ENCODE measurements around the gene RAI14.

DNA sequence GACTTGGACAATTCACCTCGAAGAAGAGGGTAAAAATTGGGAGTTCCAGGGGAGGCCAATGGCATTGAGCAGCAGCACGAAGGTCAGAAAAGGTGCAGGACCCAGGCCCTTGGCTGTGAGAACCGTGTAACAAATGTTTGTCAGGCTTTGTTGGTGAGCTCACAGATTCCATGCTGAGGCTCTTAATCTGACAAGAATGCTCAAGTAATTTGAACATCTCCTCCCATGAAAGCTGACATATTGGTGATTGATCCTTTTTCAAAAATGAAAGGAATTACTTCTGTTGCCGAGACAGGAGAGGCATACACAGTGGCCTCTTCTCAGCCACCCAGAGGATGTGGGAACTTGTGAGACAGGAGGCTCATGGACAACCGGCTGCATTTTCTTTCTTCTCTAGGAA is 11.6 kb downstream of the RAI14 start:
- TF ChIP-seq, protein P1, sequence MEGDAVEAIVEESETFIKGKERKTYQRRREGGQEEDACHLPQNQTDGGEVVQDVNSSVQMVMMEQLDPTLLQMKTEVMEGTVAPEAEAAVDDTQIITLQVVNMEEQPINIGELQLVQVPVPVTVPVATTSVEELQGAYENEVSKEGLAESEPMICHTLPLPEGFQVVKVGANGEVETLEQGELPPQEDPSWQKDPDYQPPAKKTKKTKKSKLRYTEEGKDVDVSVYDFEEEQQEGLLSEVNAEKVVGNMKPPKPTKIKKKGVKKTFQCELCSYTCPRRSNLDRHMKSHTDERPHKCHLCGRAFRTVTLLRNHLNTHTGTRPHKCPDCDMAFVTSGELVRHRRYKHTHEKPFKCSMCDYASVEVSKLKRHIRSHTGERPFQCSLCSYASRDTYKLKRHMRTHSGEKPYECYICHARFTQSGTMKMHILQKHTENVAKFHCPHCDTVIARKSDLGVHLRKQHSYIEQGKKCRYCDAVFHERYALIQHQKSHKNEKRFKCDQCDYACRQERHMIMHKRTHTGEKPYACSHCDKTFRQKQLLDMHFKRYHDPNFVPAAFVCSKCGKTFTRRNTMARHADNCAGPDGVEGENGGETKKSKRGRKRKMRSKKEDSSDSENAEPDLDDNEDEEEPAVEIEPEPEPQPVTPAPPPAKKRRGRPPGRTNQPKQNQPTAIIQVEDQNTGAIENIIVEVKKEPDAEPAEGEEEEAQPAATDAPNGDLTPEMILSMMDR (IDR thresholded peaks at IDR 0.05) = no peak
- no peak for TF ChIP-seq POLR2A (IDR thresholded peaks at IDR 0.05)

Measured in right lobe of liver (tissue), 4 donors.